ENCODE results near the gene TTC27.
"Not testable (repeated sequence)": the region's sequence is repeated elsewhere in the genome, so short reads cannot be mapped to it uniquely, and the experiment has no call there.

The TTC27 gene

GRCh38 chr2:32812316-32812715, 184.5 kb downstream of the TTC27 start:
- no peak for DNase-seq

- DNase-seq, result no peak
Measured at GRCh38 chr2:32820088-32820487, 192.2 kb downstream of the TTC27 start.

- DNase-seq, result no peak
Measured at GRCh38 chr2:32820701-32821100, 192.9 kb downstream of the TTC27 start.

- no peak for DNase-seq
Measured at GRCh38 chr2:32824070-32824809, 196.4 kb downstream of the TTC27 start.

GRCh38 chr2:32825291-32825712, 197.5 kb downstream of the TTC27 start:
- no peak for DNase-seq

GRCh38 chr2:32830196-32830595, 202.3 kb downstream of the TTC27 start:
- DNase-seq, result no peak

- DNase-seq, result no peak
Measured at GRCh38 chr2:32832821-32833220, 205.0 kb downstream of the TTC27 start.

GRCh38 chr2:32833709-32834108, 205.9 kb downstream of the TTC27 start:
- no peak for DNase-seq

GRCh38 chr2:32835148-32835547, 207.3 kb downstream of the TTC27 start:
- DNase-seq, result no peak

- no peak for DNase-seq
Measured at GRCh38 chr2:32836933-32837332, 209.1 kb downstream of the TTC27 start.

- DNase-seq, result no peak
Measured at GRCh38 chr2:32838418-32838817, 210.6 kb downstream of the TTC27 start.

GRCh38 chr2:32838949-32839348, 211.1 kb downstream of the TTC27 start:
- DNase-seq, result no peak

GRCh38 chr2:32841931-32842898, 214.4 kb downstream of the TTC27 start:
- DNase-seq, result no peak

GRCh38 chr2:32843699-32844098, 215.8 kb downstream of the TTC27 start:
- DNase-seq, result no peak

- DNase-seq, result peak; percentile 13
Measured at GRCh38 chr2:32844253-32844652, 216.4 kb downstream of the TTC27 start.

GRCh38 chr2:32846274-32846673, 218.4 kb downstream of the TTC27 start:
- DNase-seq, result not testable (repeated sequence)

- no peak for DNase-seq
Measured at GRCh38 chr2:32847734-32848133, 219.9 kb downstream of the TTC27 start.

- DNase-seq, result peak; percentile 25
Measured at GRCh38 chr2:32849456-32850194, 221.8 kb downstream of the TTC27 start.

GRCh38 chr2:32851777-32852439, 224.1 kb downstream of the TTC27 start:
- DNase-seq, result no peak

- no peak for DNase-seq
Measured at GRCh38 chr2:32852856-32853255, 225.0 kb downstream of the TTC27 start.

- no peak for DNase-seq
Measured at GRCh38 chr2:32856891-32857290, 229.0 kb downstream of the TTC27 start.

GRCh38 chr2:32858713-32859112, 230.9 kb downstream of the TTC27 start:
- DNase-seq, result no peak

GRCh38 chr2:32860385-32860784, 232.5 kb downstream of the TTC27 start:
- no peak for DNase-seq
